GM12892 (cell line): ENCODE measurements around the gene GAB1.

Source experiments
- POLR2A ChIP-seq: IDR thresholded peaks from 2 replicates; pipeline ENCODE4 v1.6.1; 2011; ENCODE audit warnings: low read depth, low read length, control low read depth
- POLR2AphosphoS5 ChIP-seq: IDR thresholded peaks from 2 replicates; pipeline ENCODE4 v1.6.1; 2011; ENCODE audit warnings: low read depth, low read length, control low read depth

DNA sequence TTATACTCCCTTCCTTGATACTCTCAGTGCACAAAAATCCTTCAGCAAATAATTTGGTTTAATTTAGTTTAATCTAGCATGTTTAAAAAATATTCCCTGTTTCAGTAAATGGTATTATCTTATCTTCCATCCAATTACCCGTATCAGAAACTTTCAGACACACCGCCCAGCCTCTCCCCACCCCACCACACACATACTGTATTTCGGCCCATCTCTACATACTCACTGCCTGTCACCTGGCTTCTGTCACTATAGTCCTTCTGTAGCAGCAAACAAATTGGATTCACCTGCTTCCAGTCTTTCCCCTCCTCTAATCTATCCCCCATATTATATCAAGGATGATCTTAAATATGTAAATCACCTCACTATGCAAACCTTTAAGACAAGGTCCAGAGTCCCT is 24.8 kb upstream of the GAB1 start:
- TF ChIP-seq POLR2A = no peak
- TF ChIP-seq POLR2AphosphoS5 = no peak
